C4-2B (cell line): Measurements from ENCODE around the gene TGFBI.

Experiments
- H3K27ac ChIP-seq: fragments of 450-650 bp; 2 replicates; pipeline ENCODE4 v1.5.1; 2017
- CTCF ChIP-seq: fragments of 450-650 bp; conservative IDR thresholded peaks from 2 replicates; pipeline ENCODE4 v1.5.1; 2017; ENCODE audit warnings: mild to moderate bottlenecking
- ZFX ChIP-seq: fragments of 450-650 bp; IDR thresholded peaks from 2 replicates; pipeline ENCODE4 v1.6.1; 2017

Gene TGFBI

GRCh38 chr5:136012041-136012804, 16.6 kb upstream of the TGFBI start:
- TF ChIP-seq ZFX (no peak), CTCF (no peak)
- no peak overlapping the region for H3K27ac ChIP-seq

GRCh38 chr5:136013559-136013958, 15.2 kb upstream of the TGFBI start:
- no peak overlapping the region for H3K27ac ChIP-seq
- TF ChIP-seq ZFX: no peak
- TF ChIP-seq CTCF: no peak

GRCh38 chr5:136014049-136015002, 14.5 kb upstream of the TGFBI start:
- H3K27ac ChIP-seq: no peak overlapping the region
- TF ChIP-seq CTCF (no peak), ZFX (no peak)

GRCh38 chr5:136015003-136015375, 13.8 kb upstream of the TGFBI start:
- TF ChIP-seq CTCF (no peak), ZFX (no peak)
- H3K27ac ChIP-seq: no peak overlapping the region

DNA sequence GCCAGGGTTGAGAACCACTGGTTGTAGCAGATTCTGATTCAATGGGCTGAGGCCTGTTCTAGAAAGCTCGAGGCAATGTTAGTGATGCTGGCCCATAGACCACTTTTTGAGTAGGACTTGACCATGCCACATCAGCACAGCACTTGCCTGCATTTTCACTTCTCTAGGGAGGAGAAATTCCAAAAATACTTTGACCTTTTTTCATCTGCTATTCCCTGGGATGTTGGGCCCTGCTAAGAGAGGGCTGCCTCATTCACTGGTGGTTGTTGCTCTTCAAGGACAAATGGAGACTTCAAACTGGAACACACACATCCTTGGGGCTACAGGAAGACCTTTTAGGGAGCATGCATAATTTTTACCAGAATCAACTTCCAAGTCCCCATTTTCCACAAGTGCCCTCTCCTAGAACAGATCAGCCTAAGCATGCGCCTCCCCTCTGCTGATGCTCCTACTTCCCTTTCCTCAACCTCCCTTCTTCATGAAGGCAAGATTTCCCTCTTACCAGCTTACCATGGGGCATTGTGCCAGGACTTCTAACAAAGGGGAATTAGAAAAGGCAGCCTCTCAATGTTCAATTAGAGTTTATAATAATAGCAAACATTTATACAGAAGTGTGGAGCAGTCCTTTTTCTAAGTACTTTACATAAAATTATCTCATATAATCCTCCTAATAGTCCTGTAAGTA, 12.7 kb upstream of the TGFBI start:
- H3K27ac ChIP-seq: no peak overlapping the region
- TF ChIP-seq CTCF (no peak), ZFX (no peak)

DNA sequence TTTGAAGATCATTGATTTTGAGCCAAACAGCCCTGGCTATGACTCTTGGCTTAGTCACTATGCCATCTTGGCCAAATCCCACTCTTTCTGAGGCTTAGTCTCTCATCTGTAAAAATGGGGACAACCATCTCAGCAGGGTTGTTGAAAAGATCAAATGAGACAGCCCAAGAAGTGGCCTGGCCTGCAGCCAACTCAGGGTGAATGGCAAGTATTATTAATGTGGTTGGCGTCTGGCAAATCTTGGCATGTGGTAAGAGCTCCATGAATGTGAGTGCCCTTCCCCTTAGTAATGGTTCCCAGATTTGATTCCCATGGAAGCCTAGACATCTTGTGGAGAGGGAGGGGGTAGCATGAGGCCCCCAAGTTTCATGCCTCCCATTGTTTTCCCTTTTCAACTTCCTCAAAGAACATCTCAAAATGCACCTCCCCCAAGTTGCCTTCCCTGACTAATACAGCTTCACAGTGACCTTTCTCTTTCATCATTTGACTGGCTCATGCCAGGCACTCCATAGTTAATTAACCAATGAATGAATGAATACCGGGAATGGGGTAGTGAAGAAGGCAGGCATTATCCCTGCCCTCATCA, 11.8 kb upstream of the TGFBI start:
- TF ChIP-seq CTCF (no peak), ZFX (no peak)
- H3K27ac ChIP-seq: no peak overlapping the region
